Spleen (tissue), 11 donors: ENCODE measurements around the gene G6PD. TPM values are rescaled to one million over a fixed set of nuclear protein-coding genes. Genes with fewer than 3 reads are reported as not detected.

Experiments
- DNase-seq: peaks from one replicate; pipeline ENCODE4 v3.0.0-alpha.2; 2020
- H3K27ac ChIP-seq, 8 donors: fragments of 200-600 bp; sonication (generic) in 7 of 8; 1 replicate in 4 of 8; 2 replicates in 4 of 8; pipeline versions ENCODE4 v1.5.0 to v1.8.0; 2016 to 2021; ENCODE audit warnings: inconsistent platforms in 4 of 8, mild to moderate bottlenecking in 4 of 8, moderate library complexity in 1 of 8
- H3K27me3 ChIP-seq, 7 donors: fragments of 200-600 bp; sonication (generic) in 6 of 7; replicated peaks in 1 of 7; 1 replicate in 4 of 7; 2 replicates in 3 of 7; pipeline versions ENCODE4 v1.5.0 to v1.8.0; 2016 to 2021; ENCODE audit warnings: inconsistent platforms in 3 of 7, mild to moderate bottlenecking in 1 of 7
- H3K36me3 ChIP-seq, 6 donors: fragments of 200-600 bp; sonication (generic) in 5 of 6; 1 replicate in 4 of 6; 2 replicates in 2 of 6; pipeline versions ENCODE4 v1.5.0 to v1.8.0; 2016 to 2021; ENCODE audit warnings: inconsistent platforms in 2 of 6
- H3K4me1 ChIP-seq, 6 donors: fragments of 200-600 bp; sonication (generic) in 5 of 6; 1 replicate in 3 of 6; 2 replicates in 3 of 6; pipeline versions ENCODE4 v1.5.0 to v1.8.0; 2016 to 2021; ENCODE audit warnings: inconsistent platforms in 3 of 6
- H3K4me3 ChIP-seq, 8 donors: fragments of 200-600 bp; sonication (generic) in 7 of 8; 1 replicate in 4 of 8; 2 replicates in 4 of 8; pipeline versions ENCODE4 v1.5.0 to v1.8.0; 2016 to 2021; ENCODE audit warnings: inconsistent platforms in 4 of 8, mild to moderate bottlenecking in 4 of 8, moderate library complexity in 2 of 8
- H3K9me3 ChIP-seq, 8 donors: fragments of 200-600 bp; sonication (generic) in 7 of 8; 1 replicate in 4 of 8; 2 replicates in 4 of 8; pipeline versions ENCODE4 v1.5.0 to v1.8.0; 2016 to 2021; ENCODE audit warnings: inconsistent platforms in 4 of 8
- CTCF ChIP-seq, 11 experiments: fragments of 200-600 bp in 7 of 11; fragments of 450-650 bp in 4 of 11; sonication (generic) in 4 of 11; IDR thresholded peaks in 8 of 11; conservative IDR thresholded peaks in 3 of 11; 1 replicate in 7 of 11; 2 replicates in 4 of 11; pipeline versions ENCODE4 v1.4.0 to v1.8.0; 2016 to 2021; ENCODE audit warnings: antibody characterized with exemption in 11 of 11, inconsistent platforms in 4 of 11, mild to moderate bottlenecking in 1 of 11
- POLR2A ChIP-seq, 3 donors: fragments of 450-650 bp; IDR thresholded peaks; one replicate each; pipeline ENCODE4 v1.5.1; 2017; ENCODE audit warnings: antibody characterized with exemption in 3 of 3, mild to moderate bottlenecking in 1 of 3
- POLR2AphosphoS5 ChIP-seq, 3 donors: sonication (generic); formaldehyde crosslinking; IDR thresholded peaks; one replicate each; pipeline ENCODE4 v1.5.1; 2017; ENCODE audit warnings: antibody characterized with exemption in 3 of 3
- WGBS, 5 donors: extraction: QIAGEN DNeasy Blood & Tissue Kit in 3 of 5; methylation state at CpG; one replicate each; pipeline versions ENCODE4 v1.1.5 to v1.1.7; 2013 to 2018; 5-methylcytosine and 5-hydroxymethylcytosine counted together
- intact Hi-C: fragments of 100-400 bp; cut with DNase I; formaldehyde crosslinking; loops from one replicate; pipeline ENCODE4 v1.15.0; 2023; ENCODE audit warnings: low total_unique reads
- polyA plus RNA-seq, 3 donors: library from polyadenylated mRNA; stranded (reverse); fragments of 200-250 nt; gene quantifications; one replicate each; pipeline ENCODE4 v1.2.1, GENCODE V29; 2013
- total RNA-seq, 7 donors: library from RNA; depleted of rRNA in 3 of 7; stranded (reverse); fragments of >200 nt in 3 of 7; fragmentation: NEBNext Ultra II Directional in 4 of 7; extraction: Animal tissue kit (Norgen Biotek cat#: 25700) in 4 of 7; gene quantifications; one replicate each; pipeline versions ENCODE4 v1.1.0 to v1.2.1, GENCODE V29; 2016 to 2021
- donor health status: healthy with polysubstance abuse.
- donor health status: DM: no; HTN: no; CAD: no; lungs with moderate emphysema.
- donor health status: DM: no; HTN: no; CAD: no.
- donor health status: Bipolar disorder and iron deficiency.
- donor health status: healthy.
- donor health status: DM: no; HTN: no; CAD: no.
- donor health status: DM: yes; HTN: yes; CAD: no.

The G6PD gene
- total and polyA plus RNA-seq, 10 donors, result 15.5 to 93.1 (median 62.2) TPM

DNA sequence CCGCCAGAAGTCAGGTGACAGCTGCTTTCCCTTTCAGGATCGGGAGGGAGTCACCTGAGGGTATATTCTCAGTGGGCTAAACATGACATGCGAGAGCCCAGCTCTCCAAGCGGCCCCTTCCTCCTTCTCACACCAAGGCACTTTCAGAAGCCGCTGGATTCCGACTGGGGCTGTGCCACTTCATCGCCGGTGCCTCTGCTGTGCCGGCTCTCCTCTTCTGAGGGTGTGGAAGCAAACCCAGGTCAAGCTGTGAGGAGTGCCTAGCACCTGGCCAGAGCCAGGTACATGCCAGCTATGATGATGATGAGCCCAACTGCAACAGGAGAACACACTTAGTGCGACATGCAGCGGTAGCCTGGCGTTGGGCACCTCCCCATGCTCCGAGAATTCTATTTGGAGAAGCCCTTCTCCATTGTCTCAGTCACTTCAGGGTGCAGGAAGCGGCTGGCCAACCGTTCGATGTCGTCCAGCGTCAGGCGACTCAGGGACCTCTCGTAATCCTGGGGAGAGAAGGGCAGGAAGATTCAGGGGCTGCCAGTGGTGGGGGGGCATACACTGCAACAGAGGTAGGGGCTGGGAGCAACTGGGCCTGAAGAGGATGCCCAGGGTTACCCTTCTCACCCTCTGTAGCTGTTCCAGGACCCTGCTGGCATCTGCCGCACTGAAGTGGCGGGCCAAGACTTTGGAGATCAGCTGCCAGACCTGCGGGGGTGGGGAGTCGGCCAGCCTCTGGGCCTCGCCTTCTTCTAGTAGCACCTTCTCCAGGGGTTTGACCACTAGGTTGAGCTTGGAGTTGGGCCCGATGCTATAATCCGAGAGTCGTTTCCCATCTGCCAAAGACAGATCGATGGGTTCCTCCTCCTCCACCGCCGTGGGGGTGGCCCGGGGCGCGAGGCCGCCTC is 61.2 kb downstream of the G6PD start:
- TF ChIP-seq POLR2A (IDR thresholded peaks at IDR 0.05) (no peak), CTCF (IDR thresholded peaks at IDR 0.05 in 8 of 11, conservative IDR thresholded peaks at IDR 0.05 in 3 of 11) (no peak), POLR2AphosphoS5 (IDR thresholded peaks at IDR 0.05) (no peak)
- Histone ChIP-seq H3K27ac (peak overlapping the region; percentile 63 to 92 (median 86)), H3K36me3 (peaks cover 0 to 36% (median 0%) of the 10 kb centered on the region in 6 donors), H3K4me1 (peaks cover 0 to 56% (median 39%) of the 10 kb centered on the region in 6 donors), H3K27me3 (no peaks in the 10 kb centered on the region), H3K4me3 (peak overlapping the region; percentile 62 to 91 (median 72)), H3K9me3 (no peaks in the 10 kb centered on the region)
- intact Hi-C loops, result no loop called here
- 46 to 92% (median 62%) methylated on average over 2 to 35 of the region's 35 CpGs for WGBS, 5 donors
- DNase-seq, result peak; percentile 72

DNA sequence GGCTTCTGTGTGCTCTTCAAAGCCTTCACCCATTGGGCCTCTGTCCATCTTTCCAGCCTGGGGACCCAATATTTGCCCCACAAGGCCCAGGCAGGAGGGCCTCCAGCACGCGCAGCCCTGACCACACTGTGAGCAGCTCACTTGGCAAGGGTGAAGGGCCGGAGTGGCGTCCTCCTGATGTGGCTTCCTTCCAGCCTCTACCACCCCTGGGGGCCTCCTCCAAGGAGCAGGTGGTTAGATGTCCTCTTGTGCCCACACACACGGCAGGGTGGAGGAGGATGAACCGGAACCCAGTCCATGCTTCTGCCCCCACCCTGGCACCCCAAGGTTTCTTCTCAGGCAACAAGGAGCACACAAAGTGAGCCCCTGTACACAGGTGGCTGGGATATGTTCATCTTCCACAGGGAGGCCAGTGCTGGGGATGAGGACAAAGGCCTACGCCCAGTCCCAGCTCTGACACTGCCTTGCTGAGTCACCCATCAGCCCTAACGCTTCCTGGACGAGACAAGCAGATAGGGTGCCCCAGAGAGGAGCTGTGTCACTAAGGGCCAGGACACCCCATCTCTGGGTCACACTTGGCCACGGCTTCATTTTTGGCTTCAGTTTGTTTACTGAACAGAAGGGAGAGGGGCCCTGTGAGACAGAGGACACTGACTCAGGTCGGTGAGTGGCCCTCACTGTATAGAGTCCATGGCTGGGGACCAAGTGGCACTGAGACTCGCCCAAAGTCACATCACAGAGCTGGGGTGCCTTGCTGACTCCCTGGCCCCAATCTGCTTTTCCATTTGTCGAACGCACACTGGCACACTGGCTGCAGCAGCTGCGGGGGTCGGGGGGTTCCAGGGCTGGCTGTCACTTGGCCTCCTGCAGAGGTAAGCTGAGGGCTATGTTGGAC is 62.1 kb downstream of the G6PD start:
- H3K27me3 ChIP-seq, result no peaks in the 10 kb centered on the region

DNA sequence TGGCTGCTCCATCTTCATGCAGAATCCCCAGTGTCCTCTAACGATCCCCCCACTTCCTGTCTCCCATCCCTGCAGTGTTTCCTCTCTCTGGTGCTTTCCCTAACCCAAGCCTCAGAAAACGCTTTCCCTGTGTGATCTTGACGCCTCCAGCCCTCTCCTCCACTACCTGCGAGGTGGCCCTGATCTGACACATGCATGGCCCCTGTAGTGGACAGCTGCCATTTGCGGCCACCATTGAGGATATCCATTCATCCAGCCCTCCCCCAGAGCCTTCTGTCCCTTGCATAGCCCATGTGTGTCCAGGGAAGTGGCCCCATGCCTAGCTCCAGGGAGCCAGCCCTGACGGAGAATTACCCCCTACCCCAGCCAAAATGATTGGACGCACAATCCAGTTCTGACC is 63.3 kb downstream of the G6PD start:
- Histone ChIP-seq H3K27ac (no peak overlapping the region), H3K27me3 (no peaks in the 10 kb centered on the region), H3K4me1 (peaks cover 0 to 50% (median 32%) of the 10 kb centered on the region in 6 donors), H3K4me3 (no peak overlapping the region), H3K9me3 (no peaks in the 10 kb centered on the region), H3K36me3 (peaks cover 0 to 32% (median 0%) of the 10 kb centered on the region in 6 donors)
- 60 to 84% (median 78%) methylated on average over 7 of the region's 7 CpGs for WGBS, 5 donors
- no peak for DNase-seq
- TF ChIP-seq POLR2A (IDR thresholded peaks at IDR 0.05) (no peak), CTCF (IDR thresholded peaks at IDR 0.05 in 8 of 11, conservative IDR thresholded peaks at IDR 0.05 in 3 of 11) (no peak), POLR2AphosphoS5 (IDR thresholded peaks at IDR 0.05) (no peak)
- intact Hi-C loops, result no loop called here

More for the DNA sequence above, 62.1 kb downstream of the G6PD start:
- 77 to 93% (median 81%) methylated on average over 8 to 16 of the region's 16 CpGs for WGBS, 5 donors
- peak; percentile 61 for DNase-seq
- intact Hi-C loops, result no loop called here
- TF ChIP-seq CTCF (IDR thresholded peaks at IDR 0.05 in 8 of 11, conservative IDR thresholded peaks at IDR 0.05 in 3 of 11), result no peak
- TF ChIP-seq POLR2A (IDR thresholded peaks at IDR 0.05), result no peak
- TF ChIP-seq POLR2AphosphoS5 (IDR thresholded peaks at IDR 0.05), result no peak
- H3K36me3 ChIP-seq, result peaks cover 0 to 36% (median 0%) of the 10 kb centered on the region in 6 donors
- peaks cover 0 to 56% (median 38%) of the 10 kb centered on the region in 6 donors for H3K4me1 ChIP-seq
- H3K9me3 ChIP-seq, result no peaks in the 10 kb centered on the region
- H3K4me3 ChIP-seq, result peak overlapping the region in 1 of 8 donors; percentile 91
- peak overlapping the region in 1 of 8 donors; percentile 90 for H3K27ac ChIP-seq
